Left ventricle myocardium superior (tissue), 1 donor: ENCODE data around the gene ARHGAP30. TPM values are rescaled to one million over a fixed set of nuclear protein-coding genes. Genes with fewer than 3 reads are reported as not detected.
A peak's percentile ranks its signal among the peaks of the same experiment; 100 is the strongest.

Source experiments
- ATAC-seq: fragments of 200-7000 bp; cut with Tn5 transposase; one replicate; pipeline ENCODE4 v1.9.1; 2020; ENCODE audit warnings: mild to moderate bottlenecking, moderate library complexity
- DNase-seq: peaks from one replicate; pipeline ENCODE4 v3.0.0-alpha.2; 2020
- intact Hi-C: fragments of 100-400 bp; cut with micrococcal nuclease; formaldehyde crosslinking; loops from one replicate; pipeline ENCODE4 v1.11.0; 2022
- total RNA-seq: library from RNA; stranded (reverse); fragmentation: NEBNext Ultra II Directional; extraction: Animal tissue kit (Norgen Biotek cat#: 25700); gene quantifications from one replicate; pipeline ENCODE4 v1.2.1, GENCODE V29; 2021
- donor health status: DM: no; HTN: yes; CAD: no; lungs with severe emphysema.

The ARHGAP30 gene
- total RNA-seq, 1 donor from 2014 or later, result 3.7 TPM

GRCh38 chr1:160999376-160999775 lies 70.3 kb downstream of the ARHGAP30 start:
- ATAC-seq, result no peak
- intact Hi-C loops, result loop anchor here (10.0 kb wide), 1 partner anchor 95 kb away; the partner anchor contains the start of gene KLHDC9
- DNase-seq, result no peak

GRCh38 chr1:160997323-160998038 lies 72.2 kb downstream of the ARHGAP30 start:
- ATAC-seq (peak; percentile 91), DNase-seq (peak; percentile 64)
- intact Hi-C loops, result loop anchor here (10.0 kb wide), 1 partner anchor 97 kb away; the partner anchor contains the start of gene KLHDC9

Other genes with a start within 250 kb of the ARHGAP30 start
- 0.27 TPM for gene CD244, start 207.0 kb downstream of the ARHGAP30 start, total RNA-seq
- gene ITLN1, start 184.7 kb downstream of the ARHGAP30 start, total RNA-seq, result 65.8 TPM
- gene ITLN2, start 115.1 kb downstream of the ARHGAP30 start, total RNA-seq, result not detected
- gene F11R, start 48.7 kb downstream of the ARHGAP30 start, total RNA-seq, result 8.3 TPM
- 15.4 TPM for gene TSTD1, start 30.9 kb downstream of the ARHGAP30 start, total RNA-seq
- 30.3 TPM for gene USF1, start 23.9 kb downstream of the ARHGAP30 start, total RNA-seq
- gene NECTIN4, start 19.7 kb upstream of the ARHGAP30 start, total RNA-seq, result not detected
- gene KLHDC9, start 28.5 kb upstream of the ARHGAP30 start, total RNA-seq, result 5.2 TPM
- 64.8 TPM for gene PFDN2, start 48.1 kb upstream of the ARHGAP30 start, total RNA-seq
- gene NIT1, start 48.2 kb upstream of the ARHGAP30 start, total RNA-seq, result 33.0 TPM
- 29.3 TPM for gene DEDD, start 62.8 kb upstream of the ARHGAP30 start, total RNA-seq
- gene UFC1, start 84.1 kb upstream of the ARHGAP30 start, total RNA-seq, result 78.0 TPM
- 22.9 TPM for gene USP21, start 89.6 kb upstream of the ARHGAP30 start, total RNA-seq
- gene PPOX, start 96.5 kb upstream of the ARHGAP30 start, total RNA-seq, result 10.7 TPM
- gene B4GALT3, start 107.6 kb upstream of the ARHGAP30 start, total RNA-seq, result 23.6 TPM
- gene ADAMTS4, start 129.2 kb upstream of the ARHGAP30 start, total RNA-seq, result 7.2 TPM
- gene NDUFS2, start 132.5 kb upstream of the ARHGAP30 start, total RNA-seq, result 335 TPM
- gene FCER1G, start 145.4 kb upstream of the ARHGAP30 start, total RNA-seq, result 24.8 TPM
- not detected for gene APOA2, start 153.7 kb upstream of the ARHGAP30 start, total RNA-seq
- 41.8 TPM for gene TOMM40L, start 156.2 kb upstream of the ARHGAP30 start, total RNA-seq
- not detected for gene NR1I3, start 168.3 kb upstream of the ARHGAP30 start, total RNA-seq
- 0.17 TPM for gene PCP4L1, start 188.9 kb upstream of the ARHGAP30 start, total RNA-seq
- 3.8 TPM for gene MPZ, start 240.1 kb upstream of the ARHGAP30 start, total RNA-seq
- 415 TPM for gene SDHC, start 244.5 kb upstream of the ARHGAP30 start, total RNA-seq